Measurements from ENCODE around the gene NAT8.
"Not testable (repeated sequence)": the region's sequence is repeated elsewhere in the genome, so short reads cannot be mapped to it uniquely, and the experiment has no call there.

DNA sequence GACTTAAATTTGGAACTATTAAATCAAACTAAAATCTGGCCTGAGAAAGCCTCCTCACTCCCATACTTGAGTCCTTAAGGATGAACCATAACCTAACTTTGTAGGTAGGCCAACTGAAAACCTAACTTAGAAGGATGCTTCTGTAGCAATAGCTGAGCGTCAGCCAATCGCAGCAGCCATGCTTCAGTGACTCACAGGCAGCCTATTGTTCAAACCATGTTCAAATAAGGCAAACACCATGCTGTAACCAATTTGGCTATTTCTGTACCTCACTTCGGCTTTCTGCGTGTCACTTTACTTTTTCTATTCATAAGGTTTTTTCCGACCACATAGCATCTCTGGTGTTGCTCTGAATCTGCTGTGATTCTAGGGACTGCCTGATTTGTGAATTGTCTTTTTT, 46.3 kb upstream of the NAT8 start:
- TF ChIP-seq, protein P1, sequence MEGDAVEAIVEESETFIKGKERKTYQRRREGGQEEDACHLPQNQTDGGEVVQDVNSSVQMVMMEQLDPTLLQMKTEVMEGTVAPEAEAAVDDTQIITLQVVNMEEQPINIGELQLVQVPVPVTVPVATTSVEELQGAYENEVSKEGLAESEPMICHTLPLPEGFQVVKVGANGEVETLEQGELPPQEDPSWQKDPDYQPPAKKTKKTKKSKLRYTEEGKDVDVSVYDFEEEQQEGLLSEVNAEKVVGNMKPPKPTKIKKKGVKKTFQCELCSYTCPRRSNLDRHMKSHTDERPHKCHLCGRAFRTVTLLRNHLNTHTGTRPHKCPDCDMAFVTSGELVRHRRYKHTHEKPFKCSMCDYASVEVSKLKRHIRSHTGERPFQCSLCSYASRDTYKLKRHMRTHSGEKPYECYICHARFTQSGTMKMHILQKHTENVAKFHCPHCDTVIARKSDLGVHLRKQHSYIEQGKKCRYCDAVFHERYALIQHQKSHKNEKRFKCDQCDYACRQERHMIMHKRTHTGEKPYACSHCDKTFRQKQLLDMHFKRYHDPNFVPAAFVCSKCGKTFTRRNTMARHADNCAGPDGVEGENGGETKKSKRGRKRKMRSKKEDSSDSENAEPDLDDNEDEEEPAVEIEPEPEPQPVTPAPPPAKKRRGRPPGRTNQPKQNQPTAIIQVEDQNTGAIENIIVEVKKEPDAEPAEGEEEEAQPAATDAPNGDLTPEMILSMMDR (conservative IDR thresholded peaks at IDR 0.05; ENCODE audit: low read depth, low read length): not testable (repeated sequence)
- TF ChIP-seq EZH2 (IDR thresholded peaks at IDR 0.05; ENCODE audit: borderline replicate concordance, low read depth, low read length, poor library complexity, severe bottlenecking): not testable (repeated sequence)
